Measurements from ENCODE around the gene NYNRIN. TPM values are rescaled to one million over a fixed set of nuclear protein-coding genes. Genes with fewer than 3 reads are reported as not detected.
"Not testable (repeated sequence)": the region's sequence is repeated elsewhere in the genome, so short reads cannot be mapped to it uniquely, and the experiment has no call there.

NYNRIN gene
- 10 to 100 TPM; 13.0 to 26.7 TPM for total RNA-seq

GRCh38 chr14:24398653-24399446 is at the start of gene NYNRIN:
TSS of gene NYNRIN (plus strand) at chr14:24399003. CDS start at chr14:24399247, 244 bp downstream.
- Histone ChIP-seq H3K9ac (ENCODE audit: low read depth in 2 of 2, low read length in 2 of 2) (peak within 1 kb of the TSS; percentile 71 to 84), H3K27ac (peak within 1 kb of the TSS; percentile 66), H3K27me3 (no peaks in the 10 kb centered on the region), H3K4me1 (peaks cover 12% of the 10 kb centered on the region), H3K36me3 (no peaks in the 10 kb centered on the region), H3K9me3 (no peaks in the 10 kb centered on the region), H3K4me3 (peak within 1 kb of the TSS; percentile 53)
- no peak for TF ChIP-seq CTCF (IDR thresholded peaks at IDR 0.05)
- DNase-seq: peak; percentile 66
- intact Hi-C loops (cut with DNase I): no loop called here

GRCh38 chr14:24349742-24350141 is 49.1 kb upstream of the NYNRIN start:
- Histone ChIP-seq H3K36me3 (no peaks in the 10 kb centered on the region), H3K4me1 (no peaks in the 10 kb centered on the region), H3K27ac (no peak overlapping the region), H3K4me3 (no peak overlapping the region), H3K27me3 (no peaks in the 10 kb centered on the region), H3K9ac (ENCODE audit: low read depth in 2 of 2, low read length in 2 of 2) (no peak overlapping the region), H3K9me3 (no peaks in the 10 kb centered on the region)
- intact Hi-C loops (cut with DNase I): no loop called here
- no peak for TF ChIP-seq CTCF (IDR thresholded peaks at IDR 0.05)
- no peak for DNase-seq

GRCh38 chr14:24351517-24351916 is 47.3 kb upstream of the NYNRIN start:
- Histone ChIP-seq H3K4me3 (no peak overlapping the region), H3K27ac (no peak overlapping the region), H3K36me3 (no peaks in the 10 kb centered on the region), H3K9me3 (no peaks in the 10 kb centered on the region), H3K4me1 (no peaks in the 10 kb centered on the region), H3K27me3 (no peaks in the 10 kb centered on the region), H3K9ac (ENCODE audit: low read depth in 2 of 2, low read length in 2 of 2) (no peak overlapping the region)
- intact Hi-C loops (cut with DNase I): no loop called here
- no peak for DNase-seq
- TF ChIP-seq CTCF (IDR thresholded peaks at IDR 0.05): no peak

- H3K27ac ChIP-seq: no peak overlapping the region
- no peaks in the 10 kb centered on the region for H3K36me3 ChIP-seq
- no peaks in the 10 kb centered on the region for H3K4me1 ChIP-seq
- peak; percentile 67 for DNase-seq
- H3K9ac ChIP-seq (ENCODE audit: low read depth in 2 of 2, low read length in 2 of 2): no peak overlapping the region
- intact Hi-C loops (cut with DNase I): no loop called here
- H3K27me3 ChIP-seq: no peaks in the 10 kb centered on the region
- no peak overlapping the region for H3K4me3 ChIP-seq
- TF ChIP-seq CTCF (IDR thresholded peaks at IDR 0.05): no peak
- no peaks in the 10 kb centered on the region for H3K9me3 ChIP-seq
Measured at GRCh38 chr14:24353559-24354481, 45.0 kb upstream of the NYNRIN start.

- intact Hi-C loops (cut with DNase I); DNase-seq; H3K27me3 ChIP-seq; H3K4me1 ChIP-seq; H3K36me3 ChIP-seq; H3K9ac ChIP-seq (ENCODE audit: low read depth in 2 of 2, low read length in 2 of 2); H3K9me3 ChIP-seq; H3K27ac ChIP-seq; H3K4me3 ChIP-seq: not testable (repeated sequence)
Measured at GRCh38 chr14:24354482-24354825, 44.3 kb upstream of the NYNRIN start.
